Stimulated activated CD4-positive, alpha-beta T cell treated with anti-CD3 and anti-CD28 coated beads, Interleukin-1b, Interleukin-23, amount 100 ng/mL, for 4 hours (primary cell): Measurements from ENCODE around the gene PTPN1.
A peak's percentile ranks its signal among the peaks of the same experiment; 100 is the strongest.
"Not testable (repeated sequence)": the region's sequence is repeated elsewhere in the genome, so short reads cannot be mapped to it uniquely, and the experiment has no call there.

Experiments
- DNase-seq, 2 donors: peaks; one replicate each; pipeline ENCODE4 v3.0.0-alpha.2; 2020; ENCODE audit warnings: low read depth in 2 of 2

PTPN1 gene

DNA sequence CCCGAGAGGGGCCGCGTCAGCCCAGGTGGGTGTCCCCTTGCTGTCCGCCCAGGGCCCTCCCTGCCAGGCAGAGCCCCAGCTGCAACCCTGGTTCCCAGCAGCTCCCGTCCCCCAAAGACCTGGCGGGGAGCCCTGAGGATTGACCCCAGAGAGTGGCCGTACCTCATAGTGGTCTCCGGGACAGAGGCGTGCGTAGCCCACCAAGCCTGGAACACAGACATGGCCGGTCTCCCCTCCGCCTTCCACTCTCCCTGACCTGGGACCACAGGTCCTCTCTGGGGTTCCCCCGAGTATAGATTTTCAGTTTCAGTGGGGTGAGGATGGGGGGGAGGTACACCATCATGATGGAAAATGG, 98.5 kb downstream of the PTPN1 start:
- DNase-seq: no peak

DNA sequence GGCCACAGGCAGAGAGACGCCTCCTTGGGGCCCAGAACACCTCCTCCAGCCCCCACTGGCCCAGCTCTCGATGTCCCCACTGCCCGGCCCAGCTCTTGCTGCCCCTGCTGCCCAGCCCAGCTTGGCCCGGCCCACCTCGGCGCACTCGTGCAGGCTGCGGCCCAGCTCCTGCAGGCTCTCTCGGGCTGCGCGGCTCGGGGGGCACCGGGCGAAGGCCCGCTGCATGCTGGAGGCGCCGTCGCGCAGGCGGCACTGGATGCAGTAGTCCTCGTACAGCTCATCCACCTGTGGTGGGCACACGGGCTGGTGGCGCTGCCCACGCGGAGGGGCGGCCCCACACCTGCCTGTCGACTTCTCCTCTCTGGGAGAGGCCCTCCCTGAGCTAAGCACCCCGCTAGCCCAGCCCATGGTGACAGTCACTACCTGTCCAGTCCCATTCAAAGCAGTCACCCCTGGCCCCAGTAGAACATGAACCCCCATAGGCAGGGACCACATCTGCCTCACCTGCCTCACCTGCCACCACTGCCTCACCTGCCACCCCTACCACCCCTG, 99.3 kb downstream of the PTPN1 start:
- DNase-seq: no peak

- DNase-seq: no peak
Observed at GRCh38 chr20:50610212-50610718, 100.1 kb downstream of the PTPN1 start.

GRCh38 chr20:50611128-50611810, 101.1 kb downstream of the PTPN1 start:
- no peak for DNase-seq

DNA sequence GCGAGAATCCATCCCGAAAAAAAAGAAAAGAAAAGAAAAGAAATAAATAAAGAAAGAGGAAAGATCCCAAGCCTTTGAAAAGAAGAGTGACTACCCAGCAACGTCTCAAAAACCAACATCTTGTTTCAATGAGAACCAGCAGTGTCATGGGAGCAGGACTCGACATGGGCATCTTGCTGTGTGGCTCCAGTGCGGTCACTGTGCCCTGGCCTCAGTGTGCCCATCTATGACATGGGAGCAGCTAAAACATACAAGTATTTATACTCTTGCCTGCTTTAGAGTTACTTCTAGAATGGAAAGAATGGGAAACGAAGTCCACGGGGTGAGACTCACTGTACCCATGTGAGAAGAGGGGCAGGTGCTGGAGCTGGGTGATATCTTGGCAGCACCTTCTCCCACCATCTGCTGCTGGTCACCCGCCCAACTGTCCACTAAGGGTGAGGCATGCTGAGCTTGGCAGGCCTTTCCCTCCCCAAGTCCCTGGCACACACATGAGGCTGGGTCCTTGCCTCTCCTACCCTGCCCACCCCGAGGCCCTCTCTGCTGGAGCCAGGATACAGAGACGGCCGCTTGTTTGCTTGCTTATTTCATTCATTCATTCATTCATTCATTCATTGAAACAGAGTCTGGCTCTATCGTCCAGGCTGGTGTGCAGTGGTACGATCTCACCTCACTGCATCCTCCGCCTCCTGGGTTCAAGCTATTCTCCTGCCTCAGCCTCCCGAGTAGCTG, 103.4 kb downstream of the PTPN1 start:
- DNase-seq: no peak

GRCh38 chr20:50615407-50615806, 105.2 kb downstream of the PTPN1 start:
- DNase-seq: no peak

GRCh38 chr20:50617022-50617421, 106.8 kb downstream of the PTPN1 start:
- no peak for DNase-seq

- no peak for DNase-seq
Observed at GRCh38 chr20:50618537-50618936, 108.4 kb downstream of the PTPN1 start.

DNA sequence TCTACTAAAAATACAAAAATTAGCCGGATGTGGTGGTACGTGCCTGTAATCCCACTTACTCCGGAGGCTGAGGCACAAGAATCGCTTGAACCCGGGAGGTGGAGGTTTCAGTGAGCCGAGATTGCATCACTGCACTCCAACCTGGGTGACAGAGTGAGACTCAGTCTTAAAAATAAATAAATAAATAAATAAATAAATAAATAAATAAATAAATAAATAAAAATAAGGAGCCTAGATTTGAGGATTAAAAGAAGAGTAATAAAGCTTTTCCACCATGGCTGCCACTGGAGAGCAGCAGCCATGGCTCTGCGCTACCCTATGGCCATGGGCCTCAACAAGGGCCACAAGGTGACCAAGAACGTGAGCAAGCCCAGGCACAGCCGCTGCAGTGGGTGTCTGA, 110.3 kb downstream of the PTPN1 start:
- DNase-seq: not testable (repeated sequence)

DNA sequence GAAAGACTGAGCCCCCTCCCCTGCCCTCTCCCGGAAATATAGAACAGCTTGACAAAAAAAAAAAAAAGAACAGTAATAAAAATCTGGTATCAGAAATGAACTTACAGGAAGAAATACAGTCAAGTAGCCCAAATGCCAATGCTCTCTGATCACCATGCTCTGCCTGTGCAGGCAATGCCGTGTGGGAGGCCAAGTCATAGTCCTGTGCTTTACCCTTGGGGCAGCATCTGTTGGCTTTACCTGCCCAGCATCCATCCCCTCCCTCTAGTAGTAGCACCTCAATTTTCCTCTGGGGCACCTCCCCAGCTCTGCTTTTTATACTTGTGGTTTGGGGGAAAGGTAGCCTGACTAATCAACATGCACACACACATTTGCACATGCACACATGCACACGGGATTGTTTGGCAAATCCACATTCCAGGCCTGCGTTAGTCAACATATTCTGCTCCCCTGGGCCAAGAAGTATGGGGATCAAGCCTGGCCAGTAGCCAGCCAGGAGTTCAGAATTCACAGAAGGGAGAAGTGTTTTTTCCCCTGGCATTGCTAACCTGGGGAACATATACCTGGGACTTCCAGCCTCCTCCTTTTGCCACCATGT, 111.0 kb downstream of the PTPN1 start:
- no peak for DNase-seq

DNA sequence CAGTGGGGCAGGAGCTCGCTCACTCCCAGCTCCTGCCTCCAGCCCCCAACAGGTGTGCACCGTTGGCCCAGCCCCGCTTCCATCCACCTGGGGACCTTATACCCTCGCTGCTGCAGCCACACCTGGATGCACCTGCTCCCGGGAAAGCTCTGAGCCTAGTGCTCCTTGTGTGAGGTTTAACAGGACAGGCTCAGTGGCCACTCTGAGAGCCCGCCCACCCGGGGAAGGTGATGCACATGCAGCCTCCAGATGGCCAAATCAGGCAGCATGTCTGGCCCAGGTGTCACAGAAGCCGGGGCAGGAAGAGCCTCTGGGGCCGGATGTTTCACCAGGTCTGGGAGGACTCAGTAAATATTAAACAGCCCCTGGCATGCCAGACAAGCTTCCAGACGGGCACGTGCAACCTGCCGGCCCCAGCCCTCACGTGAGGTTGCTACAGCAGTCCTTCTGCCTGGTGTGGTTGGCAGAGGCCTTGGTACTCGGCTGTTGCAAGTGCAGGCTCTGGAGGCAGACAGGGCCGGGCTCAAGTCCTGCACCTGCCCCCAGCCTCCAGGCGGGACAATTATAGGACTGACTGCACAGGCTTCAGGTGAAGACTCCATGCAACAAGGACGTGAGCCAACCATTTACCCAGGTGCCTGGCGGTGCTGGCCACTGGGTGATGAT, 114.3 kb downstream of the PTPN1 start:
- DNase-seq: no peak

DNA sequence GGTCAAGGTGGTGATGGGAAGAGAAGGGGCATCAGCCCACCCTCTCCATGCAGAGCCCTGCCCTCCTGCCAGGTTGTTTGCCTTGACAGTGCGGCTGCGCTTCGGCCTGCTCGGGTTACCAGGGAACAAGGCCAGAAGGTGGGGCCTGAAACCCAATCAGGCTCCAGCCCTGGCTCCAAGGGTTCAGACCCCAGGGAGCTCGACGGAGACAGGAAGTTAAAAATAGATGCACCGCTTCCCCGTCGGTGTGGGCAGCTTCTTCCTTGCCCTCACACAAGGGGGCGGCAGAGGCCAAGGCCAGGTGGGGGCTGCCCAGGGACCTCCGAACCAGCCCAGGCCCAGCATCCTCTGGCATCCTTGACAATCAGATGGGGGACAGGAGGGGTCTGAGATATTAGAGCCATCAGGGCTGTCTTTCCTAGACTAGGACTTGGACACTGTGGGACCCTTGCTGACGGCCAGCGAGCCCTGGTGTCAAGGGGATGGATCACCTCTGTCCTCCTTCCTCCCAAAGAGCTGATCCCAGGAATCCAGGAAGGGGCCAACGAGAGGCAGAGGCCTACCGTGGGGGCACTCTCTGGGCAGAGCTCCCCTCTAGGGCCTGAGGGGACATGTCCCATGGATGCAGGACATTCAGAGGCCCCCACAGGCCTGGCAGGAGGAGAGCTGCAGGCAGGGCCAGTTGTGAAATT, 115.9 kb downstream of the PTPN1 start:
- peak in 1 of 2 donors; percentile 22 for DNase-seq

GRCh38 chr20:50627747-50628146, 117.6 kb downstream of the PTPN1 start:
- DNase-seq: no peak

DNA sequence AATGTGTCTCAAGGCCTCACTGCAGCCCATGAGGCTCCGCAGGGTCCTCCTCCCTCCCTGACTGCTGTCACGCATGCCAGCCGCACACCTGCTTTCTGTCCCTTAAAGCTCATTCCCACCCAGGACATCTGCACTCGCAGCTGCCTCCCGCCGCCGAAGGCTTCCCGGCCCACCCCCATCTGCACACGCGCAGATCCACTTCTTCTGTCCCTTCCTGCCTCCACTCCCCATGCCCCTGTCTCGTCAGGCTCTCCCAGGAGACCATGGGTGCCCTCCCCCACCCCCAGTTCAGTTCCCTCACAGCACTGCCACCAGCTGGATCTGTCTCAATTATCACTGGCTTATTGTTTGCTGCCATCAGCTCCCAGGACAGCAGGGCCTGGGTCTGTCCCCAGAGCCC, 118.1 kb downstream of the PTPN1 start:
- DNase-seq: no peak

- DNase-seq: no peak
Observed at GRCh38 chr20:50628853-50629669, 118.9 kb downstream of the PTPN1 start.

DNA sequence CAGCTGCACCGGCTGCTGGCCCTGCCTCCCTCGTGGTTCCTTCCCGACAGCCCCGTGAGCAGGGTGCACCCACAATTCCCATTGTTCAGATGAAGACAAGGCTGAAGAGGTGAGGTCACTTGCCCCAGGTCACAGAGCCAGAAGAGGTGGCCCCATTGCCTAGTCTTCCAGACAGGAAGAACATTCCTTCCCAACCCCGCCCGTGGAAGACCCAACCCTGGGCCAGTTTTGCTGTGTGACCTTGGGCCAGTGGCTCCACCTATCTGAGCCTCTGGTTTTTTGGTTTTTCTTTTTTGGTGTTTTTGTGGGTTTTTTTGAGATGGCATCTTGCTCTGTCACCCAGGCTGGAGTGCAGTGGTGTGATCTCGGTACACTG, 119.5 kb downstream of the PTPN1 start:
- no peak for DNase-seq

DNA sequence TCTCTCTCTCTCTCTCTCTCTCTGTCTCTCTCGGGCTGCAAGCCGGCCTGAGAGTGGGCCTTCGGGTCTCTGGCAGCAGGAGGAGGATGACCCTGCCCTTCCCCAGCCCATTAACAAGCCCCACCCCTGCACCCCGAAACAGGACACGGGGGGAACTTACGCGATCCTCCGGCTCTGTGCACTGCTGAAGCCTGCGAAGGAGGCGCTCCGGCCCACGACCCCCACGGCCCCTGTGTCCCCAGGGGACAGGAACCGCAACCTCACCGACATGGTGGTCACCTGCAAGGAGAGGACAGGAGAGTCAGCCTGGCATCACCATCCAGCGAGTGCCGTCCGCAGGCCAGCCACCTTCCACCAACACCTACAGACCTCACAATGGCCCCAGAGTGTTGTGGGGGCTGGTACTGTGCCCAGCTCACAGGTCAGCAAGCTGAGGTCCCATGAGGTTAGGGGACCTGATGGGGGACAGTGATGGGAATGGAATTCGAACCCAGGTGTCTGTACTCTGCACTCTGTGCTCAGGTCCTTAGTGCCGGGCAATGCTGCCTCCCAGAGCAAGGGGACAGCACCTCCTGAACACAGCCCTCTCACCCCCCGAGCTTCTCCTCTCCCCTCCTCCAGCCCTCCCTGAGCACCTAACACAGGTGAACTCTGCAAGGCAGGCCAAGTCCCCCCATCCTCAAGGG, 120.5 kb downstream of the PTPN1 start:
- no peak for DNase-seq

DNA sequence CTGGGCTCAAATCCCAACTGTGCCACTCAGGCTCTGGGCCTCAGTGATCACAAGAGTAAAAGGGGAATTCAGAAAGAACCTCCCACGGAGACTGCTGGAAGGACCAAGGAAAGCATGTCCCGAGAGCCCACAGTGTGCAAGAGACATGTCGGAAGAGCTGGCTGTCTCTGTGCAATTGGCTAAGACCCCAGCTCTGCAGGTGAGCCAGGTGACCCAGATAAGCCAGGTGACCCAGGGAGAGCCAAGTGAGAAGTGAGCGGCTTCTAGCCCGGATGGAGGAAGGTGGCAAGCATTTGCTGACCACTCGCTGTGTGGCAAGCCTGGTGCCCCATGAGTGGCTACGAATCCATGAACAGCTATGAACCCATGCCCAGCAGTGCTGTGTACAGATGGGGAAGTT, 122.1 kb downstream of the PTPN1 start:
- no peak for DNase-seq

DNA sequence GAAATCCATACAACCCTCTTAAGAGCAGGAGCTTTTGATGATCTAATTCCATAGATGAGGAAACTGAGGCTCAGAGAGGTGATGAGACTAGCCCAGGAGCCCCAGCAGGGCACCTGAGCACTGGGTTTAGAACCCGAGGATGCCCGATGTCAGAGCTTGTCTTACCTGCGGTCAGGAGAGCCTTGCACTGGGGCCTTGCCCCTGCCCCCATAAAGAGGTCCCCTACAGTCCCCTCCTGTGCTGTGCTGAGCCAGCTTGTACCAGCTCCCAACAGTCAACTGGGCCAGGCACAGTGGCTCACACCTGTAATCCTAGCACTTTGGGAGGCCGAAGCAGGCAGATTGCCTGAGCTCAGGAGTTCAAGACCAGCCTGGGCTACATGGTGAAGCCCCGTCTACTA, 122.5 kb downstream of the PTPN1 start:
- no peak for DNase-seq

DNA sequence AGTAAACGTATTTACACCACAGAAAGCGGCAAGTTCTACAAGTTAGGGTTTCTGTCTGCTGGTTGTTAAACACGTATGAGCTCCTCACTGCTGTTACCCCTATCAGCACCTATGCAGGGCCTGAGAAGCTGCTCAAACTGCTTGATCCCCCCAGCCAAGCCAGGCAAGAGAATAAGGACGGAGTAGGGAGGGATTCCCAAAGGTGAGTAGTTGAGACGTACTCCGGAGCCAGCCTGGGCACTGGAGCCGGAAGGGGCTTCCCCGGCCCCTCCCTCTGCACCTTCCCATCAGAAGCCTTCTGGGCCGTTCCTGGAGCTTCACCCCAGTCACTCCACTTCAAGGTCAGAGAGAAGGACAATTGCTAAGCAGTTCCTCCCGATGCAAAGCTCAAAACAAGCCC, 123.2 kb downstream of the PTPN1 start:
- no peak for DNase-seq
